ENCODE data around the gene DLG2.

The DLG2 gene

DNA sequence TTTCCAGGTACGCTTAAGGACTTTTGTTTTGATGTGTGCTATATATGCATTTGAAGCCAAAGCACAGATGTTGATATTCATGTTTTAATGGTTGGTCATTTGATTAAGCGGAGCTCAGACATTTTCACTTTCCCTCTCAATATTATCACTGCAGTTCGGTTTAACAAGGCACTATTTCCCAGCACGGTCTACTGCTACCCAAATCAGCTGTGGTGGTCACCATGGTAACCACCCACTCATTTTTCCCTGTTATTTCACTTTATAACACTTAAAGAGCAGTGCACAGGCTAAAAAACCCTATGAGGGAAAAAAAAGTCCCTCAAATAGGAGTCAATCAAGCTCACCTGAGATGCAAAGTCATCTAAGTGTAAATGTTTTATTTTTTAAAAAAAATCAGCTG is 1901.4 kb downstream of the DLG2 start:
- DNase-seq: no peak

DNA sequence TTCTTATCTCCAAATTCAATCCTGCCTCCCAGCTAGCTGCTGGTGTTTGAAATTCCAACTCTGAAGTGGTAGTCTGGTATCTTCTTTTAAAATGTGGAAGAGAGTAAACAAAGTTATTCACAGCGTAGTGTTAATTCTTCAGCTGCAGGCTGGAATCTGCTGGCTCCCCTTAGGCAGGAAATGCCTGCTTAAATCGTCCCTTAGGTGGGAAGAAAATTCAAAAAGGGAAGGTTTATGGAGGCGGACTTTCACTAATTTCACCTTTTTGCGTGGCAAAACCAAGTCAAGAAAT is 1901.9 kb downstream of the DLG2 start:
- DNase-seq: no peak

DNA sequence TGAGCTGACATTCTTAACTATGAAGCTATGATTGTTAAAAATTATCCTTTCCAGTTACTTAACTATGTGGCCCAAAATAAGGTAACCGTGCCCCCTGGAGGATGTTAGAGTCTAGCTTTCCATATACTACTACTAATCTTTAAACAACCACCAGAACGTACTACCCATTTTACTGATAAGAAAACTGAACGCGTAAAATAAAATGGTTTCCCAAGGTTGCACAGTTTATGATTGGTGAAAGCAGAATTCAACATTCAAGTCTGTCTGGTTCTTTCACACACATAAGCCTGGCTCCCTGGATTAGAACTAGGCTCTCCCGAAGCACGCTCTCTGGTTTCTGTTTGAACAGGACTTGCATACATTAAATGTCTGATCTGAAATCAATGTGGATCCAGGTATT is 1903.1 kb downstream of the DLG2 start:
- no peak for DNase-seq

DNA sequence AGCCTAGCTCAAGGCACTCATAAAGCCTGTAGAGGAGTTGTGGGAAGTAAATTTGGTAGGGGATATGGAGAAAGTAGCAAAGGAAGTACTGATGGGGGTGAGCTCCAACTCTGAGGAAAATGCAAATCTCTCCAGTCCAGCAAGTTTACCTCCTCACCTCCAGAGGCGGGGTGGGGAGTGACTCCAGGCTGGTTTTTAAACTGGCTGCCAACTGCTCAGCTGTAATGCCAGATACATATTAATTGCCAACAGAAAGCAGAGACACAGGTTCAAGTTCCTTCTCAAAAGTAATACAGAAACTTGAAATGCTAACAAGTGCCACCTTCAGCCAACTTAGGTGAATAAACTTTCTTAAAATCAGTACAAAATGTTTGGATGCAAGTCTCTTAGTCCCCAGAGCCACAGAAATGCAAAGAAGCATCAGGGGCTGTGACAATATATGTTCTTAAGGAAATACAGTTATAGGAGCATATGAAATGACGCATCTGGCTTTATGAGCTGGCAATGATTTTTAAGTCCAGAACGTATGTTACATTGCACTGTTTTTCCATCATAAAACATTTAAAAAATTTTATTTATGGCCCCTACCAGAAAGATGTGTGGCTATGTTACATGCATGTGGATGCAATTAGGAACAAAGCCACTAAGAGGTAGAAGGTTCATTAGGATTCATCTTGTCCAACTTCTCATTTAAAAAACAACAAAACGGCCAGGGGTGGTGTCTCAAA is 1904.6 kb downstream of the DLG2 start:
- DNase-seq: no peak

DNA sequence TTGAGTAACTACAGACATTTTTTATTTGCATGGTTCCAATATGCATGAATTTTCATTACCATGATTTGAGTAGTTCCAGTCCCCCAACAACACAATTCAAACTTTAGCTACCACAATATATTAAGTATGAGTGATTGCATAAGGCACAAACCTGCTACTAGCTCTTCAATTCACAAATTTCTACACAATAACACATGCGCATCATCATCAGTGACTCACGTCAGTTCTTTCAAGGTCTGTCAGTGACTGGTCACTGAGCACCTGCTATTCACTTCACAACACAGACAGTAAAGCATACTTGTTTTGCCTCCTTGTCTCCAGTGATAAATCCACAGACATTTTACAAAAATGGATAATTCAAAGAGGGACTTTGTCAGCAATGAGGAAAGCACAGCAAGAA is 1905.9 kb downstream of the DLG2 start:
- DNase-seq: no peak

DNA sequence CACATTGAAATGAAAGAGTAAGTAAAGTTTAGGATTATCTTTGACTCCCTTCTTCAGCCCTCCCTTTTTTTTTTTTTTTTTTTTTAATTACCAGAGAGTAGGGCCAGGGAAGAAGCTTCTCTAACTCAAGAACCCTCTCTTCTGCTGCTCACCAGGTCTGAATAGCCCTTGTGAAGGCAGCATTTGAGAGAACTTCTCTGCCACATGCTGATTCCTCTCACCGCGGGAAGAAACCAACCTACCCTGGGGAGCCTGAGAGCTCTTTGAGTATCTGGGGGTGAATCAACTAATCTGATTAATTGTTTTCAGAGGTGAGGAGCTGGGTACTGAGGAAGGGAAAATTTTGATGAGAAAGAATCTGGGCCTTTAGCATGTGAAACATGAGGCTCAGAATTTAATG is 1906.5 kb downstream of the DLG2 start:
- DNase-seq: no peak

DNA sequence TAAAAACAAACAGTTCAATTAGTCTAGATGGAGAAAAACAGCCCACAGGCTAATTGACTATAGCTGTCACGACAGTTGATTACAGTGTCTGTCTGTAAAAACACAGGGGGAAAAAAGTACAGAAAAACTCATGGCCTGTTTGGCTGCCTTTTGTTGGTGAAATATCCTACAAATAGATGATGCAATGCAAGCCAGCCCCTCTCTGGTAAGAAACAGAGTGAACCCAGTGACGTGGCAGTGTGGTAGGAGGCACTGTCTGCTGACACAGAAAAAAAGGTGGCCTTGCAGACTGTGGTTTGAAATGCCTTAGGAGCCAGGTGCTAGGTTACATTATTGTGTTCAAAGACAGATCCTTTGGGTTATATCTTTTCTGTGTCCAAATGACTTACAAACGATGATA is 1909.6 kb downstream of the DLG2 start:
- no peak for DNase-seq

DNA sequence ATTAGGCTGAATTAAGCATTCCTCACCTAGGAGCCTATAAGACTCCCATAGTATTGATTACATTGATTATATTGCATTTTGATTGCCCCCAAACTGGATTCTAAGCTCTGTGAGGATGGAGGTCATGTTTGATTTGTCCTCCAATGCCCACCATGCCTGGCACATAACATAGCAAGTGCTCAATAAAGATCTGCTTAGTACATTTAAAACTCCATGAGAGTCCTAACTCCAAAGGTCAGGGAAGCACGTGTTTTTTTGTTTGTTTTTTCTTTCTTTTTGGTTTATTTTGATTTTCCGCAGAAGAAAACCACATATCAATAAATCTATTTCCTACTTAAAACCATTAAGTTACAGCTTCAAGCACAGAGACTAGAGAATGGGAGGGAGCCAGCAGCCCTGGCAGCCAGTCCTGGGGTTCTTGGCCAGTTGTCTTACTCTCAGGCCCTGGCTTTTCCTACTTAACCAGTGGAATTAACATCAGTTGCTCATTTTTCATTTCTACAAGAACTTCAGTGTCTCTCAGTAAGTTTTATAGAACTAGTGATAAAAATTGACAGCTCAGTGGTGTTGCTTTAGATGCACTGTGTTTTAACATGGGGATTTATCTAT is 1911.1 kb downstream of the DLG2 start:
- DNase-seq: no peak

DNA sequence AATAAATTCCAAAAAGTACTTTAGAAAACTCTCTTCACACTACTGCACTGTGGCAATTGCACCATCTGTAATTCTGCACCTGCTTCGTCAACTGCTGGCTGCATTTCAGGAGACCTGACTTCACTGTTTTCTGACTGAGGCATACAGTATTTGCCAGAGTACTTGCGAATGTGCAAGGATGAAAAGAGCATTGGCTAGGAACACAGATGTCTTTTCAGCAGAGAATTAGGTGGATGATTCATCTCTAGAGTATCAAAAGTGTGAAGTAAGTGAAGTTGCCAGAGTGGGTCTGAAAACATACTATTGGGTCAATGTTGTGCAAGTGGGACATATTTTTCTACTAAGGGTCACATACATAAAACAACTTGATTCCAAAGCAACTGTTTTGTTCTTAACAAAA is 1913.4 kb downstream of the DLG2 start:
- no peak for DNase-seq

DNA sequence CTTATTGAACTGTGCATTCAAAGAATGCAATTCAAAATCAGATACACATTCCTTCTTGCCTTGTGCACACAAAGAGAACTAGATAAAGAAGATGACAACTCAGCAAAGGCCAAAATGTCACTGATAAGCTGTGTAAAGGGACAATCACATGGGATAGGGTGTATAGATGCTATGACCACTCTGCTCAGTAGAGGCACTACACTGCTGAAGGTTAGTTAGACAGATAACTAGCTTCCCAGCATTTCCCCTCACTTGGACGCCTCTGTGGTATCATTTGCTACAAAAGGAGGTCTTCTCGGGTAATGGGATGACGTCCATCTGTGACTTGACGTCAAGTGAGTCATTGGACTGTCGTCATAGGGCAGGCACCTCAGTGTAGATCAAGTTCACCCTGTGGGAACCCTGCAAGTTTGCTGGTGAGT is 1916.0 kb downstream of the DLG2 start:
- DNase-seq: no peak

DNA sequence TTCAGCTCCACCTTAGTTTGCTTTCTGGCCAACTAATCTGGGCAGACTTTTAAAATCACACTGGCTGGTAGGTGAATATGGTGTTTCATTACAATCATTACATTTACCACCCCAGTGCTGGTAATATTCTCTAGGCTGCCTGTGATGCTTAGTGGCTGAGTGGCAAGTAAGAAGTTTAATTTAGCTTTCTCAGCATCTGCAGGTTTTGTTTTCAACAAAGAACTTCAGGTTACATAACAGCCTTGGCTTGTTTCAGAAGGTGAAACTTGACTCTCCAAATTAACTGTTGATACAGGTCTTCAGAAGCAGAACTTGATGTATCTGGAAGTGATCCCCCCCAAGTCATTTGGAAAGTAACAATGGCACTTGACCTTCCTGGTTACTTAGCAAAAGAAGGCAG is 1917.7 kb downstream of the DLG2 start:
- DNase-seq: no peak

DNA sequence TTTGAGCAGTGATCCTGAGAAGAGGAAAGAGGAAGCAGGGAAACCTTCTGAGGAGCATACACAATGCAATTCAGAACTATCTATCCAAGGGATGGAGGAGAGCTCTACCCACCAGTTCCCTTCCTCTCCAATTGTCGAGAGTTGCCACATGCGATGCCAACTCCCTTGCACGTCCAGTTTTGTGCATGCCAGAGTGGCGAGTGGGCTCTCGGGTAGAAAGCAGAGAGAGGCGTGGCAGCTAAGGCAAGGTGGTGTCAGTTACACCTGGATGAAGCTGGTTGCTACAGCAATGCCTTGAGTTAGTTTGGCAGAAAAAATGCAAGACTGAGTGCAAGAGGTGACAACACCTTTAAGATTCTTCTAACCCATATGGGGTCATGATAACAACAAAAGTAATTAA is 1920.6 kb downstream of the DLG2 start:
- no peak for DNase-seq

DNA sequence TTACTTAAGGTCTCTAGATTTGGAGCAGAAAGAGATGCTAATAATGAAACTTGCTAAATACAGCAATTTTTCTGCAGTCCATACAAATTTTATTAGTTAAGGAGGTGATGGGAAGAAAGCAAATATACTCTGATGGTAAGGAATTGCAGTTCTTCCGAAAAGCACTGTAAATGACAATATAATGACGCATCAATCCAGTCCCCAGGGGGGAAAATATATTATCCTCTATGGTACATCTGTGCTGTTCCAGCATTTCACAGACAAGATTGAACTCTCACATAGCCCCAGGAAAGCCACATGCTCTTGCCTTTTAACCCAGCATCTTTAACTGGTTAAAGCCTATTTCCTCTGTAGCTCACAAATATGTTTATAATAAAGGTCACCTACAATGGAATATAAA is 1924.3 kb downstream of the DLG2 start:
- no peak for DNase-seq

DNA sequence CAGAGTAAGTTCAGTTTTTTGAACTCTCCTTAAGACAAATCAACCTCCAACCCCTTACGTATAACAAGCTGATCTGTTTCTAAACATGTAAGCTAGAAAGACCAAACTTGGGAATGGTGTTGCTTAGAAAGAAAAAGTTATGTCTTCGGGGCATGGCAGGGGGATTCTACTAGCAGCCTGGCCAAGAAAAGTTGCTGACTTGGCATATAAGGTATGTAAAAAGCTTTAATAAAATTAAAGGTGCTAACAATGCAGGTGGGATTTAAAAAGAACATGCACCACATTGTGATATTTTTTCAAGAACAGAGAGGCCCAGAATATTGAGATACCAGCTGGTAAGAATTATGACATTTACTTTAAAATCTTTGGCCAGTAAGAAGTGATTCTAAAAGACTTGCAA is 1929.6 kb downstream of the DLG2 start:
- no peak for DNase-seq

DNA sequence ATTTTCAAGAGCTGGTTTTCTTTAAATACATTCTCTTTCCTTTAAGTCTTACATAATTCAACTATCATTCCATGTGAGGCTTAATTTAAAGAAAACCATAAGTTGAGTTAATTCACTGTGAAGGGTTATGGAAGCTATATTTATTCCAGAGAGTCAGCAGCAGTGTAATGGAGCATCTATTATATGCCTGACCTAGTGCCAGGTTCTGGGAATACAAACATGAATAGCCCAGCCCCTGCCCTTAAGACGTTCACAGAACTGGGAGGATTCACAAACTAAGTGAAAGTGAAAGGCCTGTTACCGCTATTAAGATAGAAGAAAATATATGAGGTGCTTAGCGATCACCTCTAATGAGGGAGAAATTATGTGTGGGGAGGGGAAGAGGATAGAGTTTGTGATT is 1932.1 kb downstream of the DLG2 start:
- no peak for DNase-seq

DNA sequence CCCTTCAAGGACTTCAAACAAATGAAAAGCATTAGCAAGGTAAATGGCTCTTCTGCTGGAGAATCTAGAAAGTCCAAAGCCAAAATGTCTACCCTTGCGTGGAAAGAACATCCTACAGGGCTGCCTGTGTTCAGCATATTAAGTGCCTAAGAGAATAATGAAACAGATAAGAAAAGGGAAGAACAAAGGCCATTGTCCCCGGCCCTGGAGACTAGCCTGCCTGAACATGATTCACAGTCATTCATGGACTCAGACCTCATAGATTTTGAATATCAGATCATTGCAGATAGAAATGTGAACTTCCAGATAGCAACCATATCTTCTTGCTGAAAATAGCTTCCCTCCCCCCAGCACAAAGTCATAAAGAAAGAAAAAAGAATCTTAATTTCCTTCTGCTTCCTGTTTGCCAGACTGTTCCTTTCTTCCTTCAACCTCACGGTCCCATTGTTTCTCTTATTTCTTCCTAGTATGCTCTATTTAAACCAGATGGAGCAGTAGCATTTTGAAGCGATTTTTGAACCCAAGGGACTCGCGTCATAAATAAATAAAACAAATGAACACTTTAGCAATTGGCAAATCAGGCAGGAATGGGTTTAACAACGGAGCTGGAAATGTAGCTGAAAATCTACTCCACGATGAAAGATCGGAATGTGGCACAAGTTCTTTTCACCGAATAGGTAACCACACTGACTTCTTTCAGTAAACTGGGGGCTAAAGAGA is 1932.8 kb downstream of the DLG2 start:
- no peak for DNase-seq

DNA sequence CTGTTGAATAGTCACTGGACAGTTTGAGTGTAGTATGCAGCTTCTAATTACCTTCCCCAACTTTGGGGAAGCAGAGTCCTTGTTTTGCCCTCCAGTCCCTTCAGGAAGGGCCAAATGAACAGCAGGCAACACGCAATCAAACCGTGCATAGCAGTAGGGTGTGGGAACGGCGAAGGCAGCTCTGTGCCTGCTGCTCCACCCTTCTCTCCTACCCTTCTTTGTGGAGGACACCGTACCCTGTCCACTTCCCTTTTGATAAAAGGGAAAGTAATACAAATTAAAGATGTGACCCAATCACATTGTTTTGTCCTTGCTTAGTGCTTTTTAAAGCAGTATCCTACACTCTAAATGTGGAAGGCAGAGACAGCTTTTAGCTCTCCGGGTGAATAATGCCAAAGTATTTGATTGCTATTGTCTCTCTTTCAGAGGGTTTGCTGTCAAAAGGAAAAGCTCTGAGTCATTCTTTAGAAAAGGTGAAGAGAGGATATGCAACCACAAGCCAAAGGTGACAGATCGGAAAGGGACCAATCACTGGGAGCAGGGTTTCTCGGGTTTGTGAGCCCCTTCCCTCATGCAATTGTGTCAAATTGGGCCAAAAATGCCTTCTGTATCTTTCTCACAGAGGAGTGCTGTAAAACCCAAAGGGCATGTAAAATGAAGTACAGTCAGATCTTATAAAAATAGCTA is 1933.7 kb downstream of the DLG2 start:
- no peak for DNase-seq

DNA sequence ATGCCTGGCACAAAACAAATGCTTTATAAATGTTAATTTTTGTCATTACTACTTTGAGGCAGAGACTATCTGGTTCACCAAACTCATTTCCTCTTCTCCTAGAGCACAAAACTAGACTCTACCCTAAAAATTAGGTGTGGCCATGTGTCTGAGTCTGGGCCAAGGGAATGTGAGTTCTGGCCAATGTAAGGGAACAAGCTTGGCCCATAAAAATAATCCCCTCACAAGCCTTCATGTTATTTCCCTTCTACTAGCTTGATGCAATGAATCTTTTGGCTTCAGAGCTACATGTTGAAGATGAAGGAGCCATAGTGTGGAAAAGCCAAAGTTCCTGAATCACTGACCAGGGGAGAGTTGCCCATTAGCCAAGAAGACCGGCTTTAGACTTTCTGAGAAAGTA is 1934.5 kb downstream of the DLG2 start:
- no peak for DNase-seq

DNA sequence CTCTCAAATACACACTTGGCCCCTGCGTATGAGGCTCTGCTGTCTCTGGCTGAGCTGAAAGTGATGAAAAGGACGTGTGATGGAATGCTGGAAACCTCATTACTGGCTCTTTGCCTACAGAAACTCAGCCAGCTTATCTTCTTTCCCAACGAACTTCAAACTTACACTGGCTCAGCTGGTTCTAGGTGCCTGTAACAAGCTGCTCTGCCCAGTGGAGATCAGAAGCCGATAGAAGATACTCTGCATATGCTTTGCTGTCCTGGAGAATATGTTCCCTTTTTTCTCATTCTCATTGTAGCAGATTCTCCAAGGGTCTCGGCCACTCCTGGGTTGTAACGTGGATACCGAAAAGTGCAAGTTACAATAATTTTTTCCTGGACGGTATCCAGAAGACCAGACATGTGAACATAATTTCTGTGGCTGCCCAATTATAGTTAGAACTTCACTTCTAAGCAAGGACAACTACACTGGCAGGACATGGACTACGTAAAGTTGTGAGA is 1935.6 kb downstream of the DLG2 start:
- DNase-seq: no peak

DNA sequence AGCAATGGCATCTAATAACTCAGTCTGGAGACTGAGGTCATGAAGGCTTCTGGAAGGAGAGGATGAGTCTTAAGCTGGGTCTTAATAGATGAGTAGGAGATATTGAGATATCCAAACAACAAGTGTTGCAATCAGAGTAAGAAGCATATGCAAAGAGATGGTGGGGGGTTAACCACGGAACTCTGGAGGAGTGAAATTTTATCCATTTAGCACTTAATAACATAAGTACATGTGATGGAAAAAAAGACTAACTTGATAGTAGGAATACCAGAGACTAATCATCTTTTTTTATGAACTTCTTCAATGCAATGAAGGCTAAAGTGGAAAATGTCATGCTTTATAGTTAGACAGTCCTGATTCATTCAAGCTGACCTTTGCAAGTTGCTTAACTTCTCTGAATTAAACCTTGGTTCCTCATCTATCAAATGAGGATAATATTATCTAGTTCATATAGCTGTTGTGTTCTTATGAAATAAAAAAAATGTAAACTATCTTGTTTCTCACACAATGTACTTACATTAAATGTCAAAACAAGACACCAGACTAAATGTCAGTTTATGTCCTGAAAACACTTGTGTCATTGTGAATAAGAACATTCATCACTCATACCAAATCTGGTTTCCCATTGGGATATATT is 1937.9 kb downstream of the DLG2 start:
- no peak for DNase-seq

DNA sequence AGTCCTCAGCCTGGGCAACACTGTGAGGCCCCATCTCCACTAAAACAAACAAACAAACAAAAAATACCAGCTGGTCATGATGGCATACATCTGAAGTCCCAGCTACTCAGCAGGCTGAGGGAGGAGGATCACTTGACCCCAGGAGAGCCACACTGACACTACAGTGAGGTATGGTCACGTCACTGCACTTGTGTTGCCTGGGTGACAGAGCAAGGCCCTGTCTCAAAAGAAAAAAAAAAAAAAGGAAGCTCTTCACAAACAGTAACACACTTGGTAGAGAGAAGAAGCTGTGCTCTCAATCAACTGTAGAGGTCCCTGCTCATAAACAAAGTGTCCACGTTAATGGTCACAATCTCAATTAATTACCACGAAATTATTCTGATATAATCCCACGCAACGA is 1939.4 kb downstream of the DLG2 start:
- DNase-seq: no peak

DNA sequence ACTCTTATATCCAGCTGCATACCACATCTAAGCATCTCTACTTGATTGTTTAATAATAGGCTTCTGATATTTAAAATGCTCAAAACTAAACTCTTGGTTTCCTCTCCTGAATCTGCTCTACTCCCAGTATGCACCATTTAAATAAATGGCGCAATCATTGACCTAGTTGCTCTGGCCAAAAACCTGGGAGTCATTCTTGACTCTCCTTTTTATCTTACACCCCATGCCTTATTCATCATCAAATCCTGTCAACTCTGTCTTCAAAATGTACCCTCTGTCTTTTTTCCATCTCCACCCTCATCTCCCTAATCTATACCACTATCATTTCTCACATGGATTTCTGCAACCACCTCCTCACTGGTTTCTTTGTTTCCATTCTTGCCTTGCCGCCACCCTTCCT is 1941.4 kb downstream of the DLG2 start:
- DNase-seq: no peak

DNA sequence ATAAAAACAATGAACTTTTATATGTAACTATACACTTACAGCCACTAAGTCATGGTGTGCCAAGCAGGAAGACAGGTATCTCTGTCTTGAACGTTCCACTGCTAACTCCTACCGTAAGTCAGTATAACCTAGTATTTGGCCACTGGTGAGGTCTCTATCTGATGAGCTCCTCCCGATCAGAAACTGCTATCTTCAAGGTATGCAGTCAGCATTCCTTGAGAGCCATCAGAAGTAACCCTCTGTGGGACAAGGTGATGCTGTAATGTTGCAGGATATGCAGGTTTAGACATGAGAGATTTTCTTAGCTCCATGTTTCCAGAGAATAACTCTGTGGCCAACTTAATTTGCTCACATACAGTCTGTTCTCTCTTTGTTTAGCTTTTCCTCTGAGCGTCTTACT is 1943.1 kb downstream of the DLG2 start:
- DNase-seq: no peak

DNA sequence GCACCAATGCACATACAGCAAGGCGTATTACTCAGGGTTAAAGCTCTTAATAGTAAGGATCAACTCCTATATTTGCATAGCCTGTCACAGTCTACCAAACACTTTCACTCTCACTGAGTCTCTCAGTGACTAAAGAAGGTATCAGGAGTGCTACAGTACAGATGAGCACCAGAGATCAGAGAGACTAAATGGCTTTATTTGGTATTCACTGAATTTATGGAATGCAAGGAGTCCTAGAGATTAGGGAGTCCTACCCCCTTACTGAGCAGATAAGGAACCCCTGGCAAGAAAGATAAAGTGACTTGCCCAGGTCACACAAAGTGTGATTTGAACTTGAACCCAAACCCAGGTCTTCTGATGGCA is 1944.6 kb downstream of the DLG2 start:
- DNase-seq: no peak
